NCI-H2107 treated with DMSO at 0.1 percent for 48 hours (cell line): Measurements from ENCODE around the gene BMP7.
"Not testable (repeated sequence)": the region's sequence is repeated elsewhere in the genome, so short reads cannot be mapped to it uniquely, and the experiment has no call there.

Experiments
- DNase-seq: peaks from one replicate; lab custom pipeline; 2025; ENCODE audit not compliant: unreplicated experiment; lab: John Stamatoyannopoulos, UW

BMP7 gene

DNA sequence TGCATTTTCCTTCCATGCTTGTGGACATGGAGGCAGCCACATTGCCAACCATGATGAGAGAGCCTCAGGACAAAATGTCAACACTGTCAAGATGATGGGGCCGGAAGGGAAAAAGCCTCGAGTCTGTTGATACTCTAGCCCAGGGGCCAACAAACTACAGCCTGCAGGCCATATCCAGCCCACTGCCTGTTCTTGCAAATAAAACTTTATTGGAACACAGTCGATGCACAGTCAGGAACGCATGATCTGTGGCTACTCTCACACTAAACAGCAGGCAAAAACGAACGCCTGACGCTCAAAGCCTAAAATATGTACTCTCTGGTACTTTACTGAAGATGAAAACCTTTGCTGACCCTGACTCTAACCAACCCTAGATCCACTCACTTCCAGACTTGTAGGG, 72.3 kb downstream of the BMP7 start:
- no peak for DNase-seq

GRCh38 chr20:57193094-57193493, 73.3 kb downstream of the BMP7 start:
- no peak for DNase-seq

DNA sequence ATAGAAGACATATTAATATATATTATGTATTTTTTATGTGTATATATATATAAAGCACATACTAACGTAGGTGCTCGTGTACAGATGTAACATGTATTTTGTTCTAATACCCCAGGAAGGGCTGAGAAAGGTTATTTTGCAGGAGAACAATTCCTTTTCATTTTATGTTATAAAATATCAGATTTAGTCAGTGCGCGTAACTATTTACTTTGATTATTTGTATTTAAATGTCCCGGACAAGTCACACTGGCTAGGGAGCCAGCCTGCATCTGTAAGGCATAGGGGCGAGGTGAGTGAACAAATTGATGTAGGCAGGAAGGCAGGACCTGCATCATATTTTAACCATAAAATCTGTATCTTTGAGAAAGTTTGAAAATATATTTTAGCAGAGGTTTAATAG, 74.1 kb downstream of the BMP7 start:
- no peak for DNase-seq

DNA sequence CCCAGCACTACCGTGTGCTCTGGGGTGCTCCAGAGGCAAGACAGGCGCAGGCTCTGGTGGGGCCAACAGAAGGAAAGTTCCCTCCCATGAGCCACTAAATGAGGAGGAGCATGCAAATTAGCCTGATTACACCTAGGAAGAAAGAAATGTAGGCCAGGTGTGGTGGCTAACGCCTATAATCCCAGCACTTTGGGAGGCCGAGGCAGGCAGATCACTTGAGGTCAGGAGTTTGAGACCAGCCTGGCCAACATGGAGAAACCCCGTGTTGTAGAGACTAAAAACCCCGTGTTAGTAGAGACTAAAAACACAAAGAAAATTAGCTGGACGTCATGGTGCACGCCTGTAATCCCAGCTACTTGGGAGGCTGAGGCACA, 75.2 kb downstream of the BMP7 start:
- not testable (repeated sequence) for DNase-seq

GRCh38 chr20:57190536-57191264, 75.7 kb downstream of the BMP7 start:
- DNase-seq, result no peak

DNA sequence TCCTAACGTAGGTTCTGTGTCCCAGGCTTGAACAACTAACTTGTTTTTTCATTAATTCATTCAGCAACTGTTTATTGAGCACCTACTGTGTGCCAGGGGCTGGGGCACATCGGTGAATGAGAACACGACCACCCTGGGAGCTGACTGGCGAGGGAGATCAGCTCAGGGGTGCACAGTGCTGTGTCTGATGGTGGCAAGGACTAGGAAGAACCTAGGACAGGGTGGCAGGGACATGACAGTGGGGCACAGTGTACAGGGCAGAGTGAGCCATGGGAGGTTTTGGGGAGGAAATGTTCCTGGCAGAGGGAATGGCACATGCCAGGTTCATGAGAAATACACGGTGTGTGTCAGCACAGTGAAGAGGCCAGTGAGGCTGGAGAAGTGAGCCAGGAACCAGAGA, 76.7 kb downstream of the BMP7 start:
- DNase-seq, result no peak

- no peak for DNase-seq
Measured at GRCh38 chr20:57188576-57189079, 77.8 kb downstream of the BMP7 start.

GRCh38 chr20:57188056-57188455, 78.4 kb downstream of the BMP7 start:
- no peak for DNase-seq

DNA sequence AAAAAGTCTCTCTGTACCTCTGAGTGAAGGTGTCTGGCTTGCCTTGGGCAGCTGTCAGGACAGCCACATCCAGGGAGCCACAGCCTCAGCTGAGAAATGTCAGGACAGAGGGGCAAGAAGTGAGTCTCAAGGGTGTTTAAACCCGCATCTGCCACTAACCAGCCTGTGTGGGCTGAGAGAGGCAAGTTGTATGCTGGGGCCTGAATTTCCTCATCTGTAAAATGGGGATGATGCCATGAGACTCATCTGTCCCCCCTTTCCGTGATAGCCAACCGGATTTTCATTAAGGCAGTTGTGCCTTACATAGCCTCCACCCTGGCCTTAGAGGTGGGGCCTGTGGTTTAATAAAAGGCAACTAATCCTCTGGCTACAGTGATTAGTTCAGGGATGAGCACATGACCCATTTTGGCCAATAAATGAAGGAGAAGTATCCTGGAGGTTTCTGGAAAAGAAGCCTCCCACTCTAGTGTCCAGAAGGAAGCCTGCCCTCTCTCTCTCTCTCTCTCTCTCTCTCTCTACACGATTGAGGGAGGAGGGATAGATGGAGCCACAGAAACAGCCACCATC, 79.3 kb downstream of the BMP7 start:
- DNase-seq, result no peak

GRCh38 chr20:57186192-57186591, 80.2 kb downstream of the BMP7 start:
- DNase-seq, result no peak

- no peak for DNase-seq
Measured at GRCh38 chr20:57185188-57185743, 81.2 kb downstream of the BMP7 start.

DNA sequence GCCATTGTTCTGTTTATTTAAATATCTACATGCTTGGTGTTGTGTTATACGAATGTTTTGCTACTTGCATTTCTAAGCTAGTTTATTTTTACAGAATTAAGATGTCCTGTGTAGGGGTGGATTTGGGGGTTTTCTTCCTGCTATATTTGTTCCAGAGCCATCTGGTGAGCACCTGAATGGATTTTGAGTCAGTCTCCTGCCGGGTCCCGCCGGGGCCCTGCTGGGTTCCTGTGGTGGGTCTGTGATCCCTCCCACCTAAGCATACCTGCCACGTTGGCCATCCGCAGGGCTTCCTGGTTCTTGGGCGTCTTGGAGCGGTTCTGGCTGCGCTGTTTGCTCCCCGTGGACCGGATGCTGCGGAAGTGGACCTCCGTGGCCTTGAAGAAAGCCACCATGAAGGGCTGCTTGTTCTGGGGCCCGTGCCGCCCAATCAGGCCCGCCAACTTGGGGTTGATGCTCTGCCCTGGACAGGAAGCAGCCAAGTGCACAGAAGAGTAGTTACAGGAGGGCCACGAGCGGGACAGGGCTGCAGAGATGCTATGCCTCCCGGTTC, 82.9 kb downstream of the BMP7 start:
- DNase-seq, result no peak

- no peak for DNase-seq
Measured at GRCh38 chr20:57181639-57182038, 84.8 kb downstream of the BMP7 start.

DNA sequence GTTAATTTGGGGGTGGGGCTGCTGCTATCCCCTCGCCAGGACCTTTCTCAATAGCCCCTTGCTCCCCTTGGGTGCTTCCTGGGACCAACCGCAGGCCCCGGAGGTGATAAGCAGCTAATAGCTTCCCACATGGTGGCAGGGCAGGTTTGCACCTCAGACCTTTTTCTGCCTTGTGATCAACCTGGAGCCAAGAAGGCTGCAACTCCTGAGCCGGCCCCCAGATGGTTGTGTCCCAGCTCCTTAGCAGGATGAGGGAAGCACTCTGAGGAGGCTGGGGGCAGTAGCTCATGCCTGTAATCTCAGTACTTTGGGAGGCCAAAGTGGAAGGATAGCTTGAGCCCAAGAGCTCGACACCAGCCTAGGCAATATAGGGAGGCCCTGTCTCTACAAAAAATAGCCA, 85.5 kb downstream of the BMP7 start:
- no peak for DNase-seq

GRCh38 chr20:57180387-57180786, 86.1 kb downstream of the BMP7 start:
- DNase-seq, result no peak

DNA sequence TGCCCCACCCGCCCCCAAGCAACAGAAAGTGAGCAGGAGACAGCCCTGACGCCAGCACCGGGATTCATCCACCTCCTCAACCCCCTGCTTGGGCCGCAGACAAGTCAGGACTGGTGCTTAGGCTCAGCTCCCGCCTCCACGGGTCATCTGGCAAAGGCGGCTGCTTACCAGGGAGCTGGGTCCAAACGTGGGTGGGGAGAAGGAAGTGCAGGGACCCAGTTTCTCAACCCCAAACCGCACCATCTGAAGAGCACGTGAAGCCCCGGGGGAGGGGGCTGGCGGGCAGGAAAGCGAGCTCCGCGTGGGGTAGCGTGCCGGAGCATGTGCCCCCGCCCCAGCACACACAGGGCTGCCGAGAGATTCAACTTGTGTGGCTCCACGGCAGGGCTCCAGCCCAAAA, 87.2 kb downstream of the BMP7 start:
- DNase-seq, result no peak

GRCh38 chr20:57178582-57179111, 87.8 kb downstream of the BMP7 start:
- DNase-seq, result no peak

DNA sequence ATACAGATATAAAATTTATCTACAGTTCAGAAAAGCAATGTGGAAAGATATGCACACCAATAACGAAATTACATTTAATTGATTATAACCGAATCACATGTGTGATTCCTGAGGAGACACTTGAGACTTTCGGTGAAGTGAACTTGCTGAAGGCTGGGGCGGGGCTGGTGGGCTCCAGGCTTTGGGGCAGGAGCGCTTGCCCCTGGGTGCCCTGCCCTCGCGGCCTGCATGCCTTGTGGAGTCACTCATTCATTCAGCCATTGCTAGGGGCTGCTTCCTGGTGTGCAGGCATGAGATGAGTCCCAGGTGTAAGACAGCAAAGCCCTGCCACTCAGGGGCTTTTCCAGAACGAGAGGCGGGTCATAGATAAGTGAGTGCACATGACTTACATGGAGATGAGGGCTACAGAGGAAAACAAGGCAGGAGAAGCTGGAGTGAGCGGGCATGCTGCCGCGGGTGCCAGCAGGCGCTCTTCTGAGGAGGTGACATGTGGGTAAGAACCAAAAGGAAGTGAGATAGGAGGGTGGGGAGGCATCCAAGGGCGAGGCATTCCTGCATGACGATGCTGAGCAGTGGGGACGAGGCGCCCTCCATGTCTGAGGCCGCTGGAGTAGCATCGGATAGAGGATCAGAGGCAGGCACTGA, 88.7 kb downstream of the BMP7 start:
- no peak for DNase-seq

DNA sequence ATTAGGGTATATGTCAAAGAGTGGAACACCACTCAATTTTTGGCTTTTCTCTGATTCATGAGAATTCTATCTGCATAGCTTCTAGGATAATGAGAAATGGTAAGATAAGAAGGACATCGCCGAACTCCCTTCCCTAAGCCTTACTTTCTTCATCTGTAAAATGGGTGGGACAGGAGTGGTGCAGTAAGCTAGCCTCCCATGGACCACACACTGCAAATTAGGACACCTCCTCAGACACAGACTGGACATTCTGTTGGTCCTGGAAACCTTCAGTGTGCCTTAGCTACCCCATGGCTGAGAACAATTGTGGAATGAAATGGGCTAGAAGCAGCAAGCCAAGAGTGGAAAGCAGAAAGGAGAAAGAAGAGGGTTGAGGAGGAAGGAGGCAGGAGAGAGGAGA, 89.6 kb downstream of the BMP7 start:
- no peak for DNase-seq

GRCh38 chr20:57175397-57176010, 90.9 kb downstream of the BMP7 start:
- DNase-seq, result no peak

DNA sequence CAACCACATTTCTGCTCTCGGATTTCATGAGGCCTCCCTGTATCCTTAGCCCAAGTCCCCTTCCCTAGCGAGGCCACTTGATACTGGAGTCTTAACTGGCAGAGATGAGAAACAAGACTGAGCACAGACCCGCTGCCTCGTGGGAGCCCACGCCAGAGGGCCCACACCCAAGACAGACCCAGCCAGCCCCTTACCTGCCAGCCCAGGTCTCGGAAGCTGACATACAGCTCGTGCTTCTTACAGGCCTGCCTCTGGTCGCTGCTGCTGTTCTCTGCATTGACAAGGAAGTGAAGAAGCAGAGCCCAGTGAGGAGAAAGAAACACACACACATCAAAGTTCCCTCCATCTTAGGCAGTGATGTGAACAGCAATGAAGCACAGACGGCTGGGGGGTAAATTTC, 91.7 kb downstream of the BMP7 start:
- DNase-seq, result no peak
